ENCODE measurements around the gene A1BG.

A1BG gene

GRCh38 chr19:58296104-58296503 is 57.2 kb downstream of the A1BG start:
- DNase-seq (ENCODE audit: low read depth in 2 of 2) = no peak

Measured in fibroblast of skin of left biceps (primary cell).